D341Med (cell line): ENCODE results near the gene SUSD6.

Experiments used
- DNase-seq: peaks from one replicate; pipeline ENCODE4 v3.0.0; 2012; ENCODE audit warnings: low spot score

Gene SUSD6

GRCh38 chr14:69760810-69761209, 149.4 kb downstream of the SUSD6 start:
- no peak for DNase-seq

- DNase-seq = no peak
These were observed 152.5 kb downstream of the SUSD6 start for GRCh38 chr14:69763761-69764510.
